GM19395 (cell line): ENCODE results near the gene ASIP.

Experiments
- ATAC-seq: cut with Tn5 transposase; IDR thresholded peaks from one replicate; pipeline ENCODE4 v1.9.1; 2021; ENCODE audit warnings: mild to moderate bottlenecking, moderate library complexity; ENCODE audit not compliant: unreplicated experiment

Gene ASIP

GRCh38 chr20:34309691-34310090, 68.5 kb downstream of the ASIP start:
- no peak for ATAC-seq

- no peak for ATAC-seq
Observed at GRCh38 chr20:34310481-34311117, 69.4 kb downstream of the ASIP start.

- ATAC-seq, result no peak
Observed at GRCh38 chr20:34311118-34312023, 70.1 kb downstream of the ASIP start.

- no peak for ATAC-seq
Observed at GRCh38 chr20:34312024-34312460, 70.8 kb downstream of the ASIP start.

- peak; percentile 74 for ATAC-seq
Observed at GRCh38 chr20:34312544-34313217, 71.5 kb downstream of the ASIP start.

GRCh38 chr20:34315236-34315635, 74.0 kb downstream of the ASIP start:
- ATAC-seq, result no peak

GRCh38 chr20:34316196-34316814, 75.1 kb downstream of the ASIP start:
- ATAC-seq, result no peak
